WI38 (cell line): ENCODE results near the gene SUSD6.

ENCODE experiments used
- H3K4me3 ChIP-seq: 2 replicates; pipeline ENCODE4 v1.5.1; 2011; ENCODE audit warnings: low read depth, mild to moderate bottlenecking, control low read depth, low read length
- TF ChIP-seq, protein P1 (sequence below): IDR thresholded peaks from 2 replicates; pipeline ENCODE4 v1.5.1; 2012; ENCODE audit warnings: low read depth, mild to moderate bottlenecking, control low read depth, low read length

Gene SUSD6

DNA sequence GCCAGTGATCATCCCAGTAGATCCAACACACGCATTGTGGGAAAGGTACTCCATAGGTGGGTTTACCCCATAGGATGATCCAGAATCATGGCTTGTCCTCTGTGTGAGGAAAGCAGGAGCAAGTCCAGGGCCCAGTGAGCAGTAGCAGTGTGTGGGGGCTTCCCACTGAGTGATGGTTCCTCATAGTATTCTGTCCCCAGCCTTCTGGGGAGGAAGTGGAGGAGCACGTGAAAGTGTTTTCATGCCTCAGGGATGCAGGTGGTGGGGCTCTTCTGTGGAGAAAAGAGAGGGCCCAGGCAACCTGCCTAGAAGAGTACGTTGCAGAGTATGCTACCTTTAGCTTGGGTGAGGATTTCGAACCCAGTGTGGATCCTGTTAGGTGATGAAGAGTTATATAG lies 56.5 kb downstream of the SUSD6 start:
- no peak overlapping the region for H3K4me3 ChIP-seq
- TF ChIP-seq, protein P1, sequence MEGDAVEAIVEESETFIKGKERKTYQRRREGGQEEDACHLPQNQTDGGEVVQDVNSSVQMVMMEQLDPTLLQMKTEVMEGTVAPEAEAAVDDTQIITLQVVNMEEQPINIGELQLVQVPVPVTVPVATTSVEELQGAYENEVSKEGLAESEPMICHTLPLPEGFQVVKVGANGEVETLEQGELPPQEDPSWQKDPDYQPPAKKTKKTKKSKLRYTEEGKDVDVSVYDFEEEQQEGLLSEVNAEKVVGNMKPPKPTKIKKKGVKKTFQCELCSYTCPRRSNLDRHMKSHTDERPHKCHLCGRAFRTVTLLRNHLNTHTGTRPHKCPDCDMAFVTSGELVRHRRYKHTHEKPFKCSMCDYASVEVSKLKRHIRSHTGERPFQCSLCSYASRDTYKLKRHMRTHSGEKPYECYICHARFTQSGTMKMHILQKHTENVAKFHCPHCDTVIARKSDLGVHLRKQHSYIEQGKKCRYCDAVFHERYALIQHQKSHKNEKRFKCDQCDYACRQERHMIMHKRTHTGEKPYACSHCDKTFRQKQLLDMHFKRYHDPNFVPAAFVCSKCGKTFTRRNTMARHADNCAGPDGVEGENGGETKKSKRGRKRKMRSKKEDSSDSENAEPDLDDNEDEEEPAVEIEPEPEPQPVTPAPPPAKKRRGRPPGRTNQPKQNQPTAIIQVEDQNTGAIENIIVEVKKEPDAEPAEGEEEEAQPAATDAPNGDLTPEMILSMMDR: no peak

DNA sequence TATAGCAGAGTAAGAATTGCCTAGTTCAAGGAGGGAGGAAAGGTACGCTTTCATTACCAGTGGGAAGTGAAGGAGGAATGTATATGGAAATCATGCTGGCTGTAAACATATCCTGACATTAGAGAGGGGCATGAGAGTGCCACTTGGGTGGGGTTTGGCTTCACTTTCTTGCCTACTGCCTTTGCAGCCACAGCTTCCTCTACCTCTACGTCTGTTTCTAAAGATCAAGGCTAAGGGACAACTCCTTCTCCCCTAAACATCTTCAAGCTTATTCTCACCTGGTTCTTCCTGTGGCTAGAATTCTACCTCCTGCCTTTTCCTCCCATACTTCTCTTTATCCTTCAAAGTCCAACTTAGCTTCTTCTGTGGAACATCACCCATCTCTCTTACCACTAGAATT lies 58.0 kb downstream of the SUSD6 start:
- TF ChIP-seq, protein P1: no peak
- no peak overlapping the region for H3K4me3 ChIP-seq

DNA sequence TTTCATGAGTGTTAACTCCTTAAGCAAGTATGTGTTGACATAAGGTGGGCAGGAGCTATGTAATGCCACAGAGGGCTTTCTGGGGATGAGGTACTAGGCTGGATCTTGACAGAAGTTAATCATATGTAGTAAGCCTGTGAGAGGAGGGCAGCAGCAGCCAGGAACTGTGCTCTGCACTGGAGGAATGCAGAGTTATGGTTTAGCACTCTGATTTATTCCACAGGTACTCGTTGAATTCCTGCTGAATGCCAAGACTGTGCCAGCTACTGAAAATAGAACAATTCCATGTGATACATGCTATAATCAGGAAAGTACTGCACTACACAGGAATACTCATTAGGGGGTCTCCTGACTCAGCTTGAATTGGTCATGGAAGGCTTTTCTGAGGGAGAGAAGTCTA lies 58.7 kb downstream of the SUSD6 start:
- H3K4me3 ChIP-seq: no peak overlapping the region
- TF ChIP-seq, protein P1: no peak

DNA sequence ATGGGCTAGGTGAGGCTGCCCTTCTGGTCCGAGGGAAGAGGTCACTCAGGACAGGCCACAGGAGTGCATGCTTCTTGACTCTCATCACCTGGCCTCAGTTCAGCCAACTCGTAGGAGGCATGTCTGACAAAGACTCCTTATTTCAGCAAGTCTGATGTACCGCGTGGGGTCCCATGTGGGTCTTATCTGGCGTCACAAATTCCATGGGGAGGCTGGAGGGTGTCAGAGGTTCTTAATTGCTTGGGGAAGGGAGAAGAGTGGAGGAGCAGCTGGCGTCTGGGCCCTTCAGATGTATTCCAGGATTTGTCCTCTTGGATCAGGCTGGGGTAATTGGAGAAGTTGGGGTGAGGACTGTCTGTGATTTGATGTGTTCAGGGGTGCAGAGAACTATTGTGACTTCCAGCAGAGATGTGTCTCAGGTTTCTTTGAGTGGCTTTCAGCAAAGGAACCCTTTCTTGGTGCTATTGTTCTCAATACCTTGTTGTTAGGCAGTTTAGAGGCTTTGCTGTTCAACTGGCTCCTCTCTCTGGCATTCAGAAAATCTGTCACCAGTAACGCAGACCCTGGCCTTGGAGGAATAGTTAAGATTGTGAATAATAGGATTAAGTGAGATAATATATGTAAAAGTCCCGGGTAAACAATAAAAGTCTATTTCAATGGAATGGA lies 60.1 kb downstream of the SUSD6 start:
- TF ChIP-seq, protein P1: no peak
- H3K4me3 ChIP-seq: no peak overlapping the region

DNA sequence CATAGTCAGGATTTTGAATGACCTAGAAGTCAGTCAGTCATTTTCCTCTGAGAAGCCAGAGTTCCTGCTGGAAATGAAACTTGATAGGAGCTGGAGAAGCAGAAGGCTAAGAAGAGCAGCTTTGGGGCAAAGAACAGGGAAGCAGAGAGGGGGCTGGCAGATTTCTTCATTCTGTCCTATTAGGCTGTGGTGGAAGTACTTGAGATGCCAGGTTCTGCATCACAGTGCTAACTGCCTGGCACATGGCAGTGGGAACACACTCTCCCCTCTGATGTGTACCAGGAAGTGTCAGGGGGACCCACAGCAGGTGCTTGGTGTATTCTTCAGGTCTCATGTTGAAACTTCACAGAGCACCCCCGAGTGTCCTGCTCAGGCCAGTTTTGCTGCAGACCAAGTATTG lies 61.0 kb downstream of the SUSD6 start:
- TF ChIP-seq, protein P1: no peak
- H3K4me3 ChIP-seq: no peak overlapping the region

DNA sequence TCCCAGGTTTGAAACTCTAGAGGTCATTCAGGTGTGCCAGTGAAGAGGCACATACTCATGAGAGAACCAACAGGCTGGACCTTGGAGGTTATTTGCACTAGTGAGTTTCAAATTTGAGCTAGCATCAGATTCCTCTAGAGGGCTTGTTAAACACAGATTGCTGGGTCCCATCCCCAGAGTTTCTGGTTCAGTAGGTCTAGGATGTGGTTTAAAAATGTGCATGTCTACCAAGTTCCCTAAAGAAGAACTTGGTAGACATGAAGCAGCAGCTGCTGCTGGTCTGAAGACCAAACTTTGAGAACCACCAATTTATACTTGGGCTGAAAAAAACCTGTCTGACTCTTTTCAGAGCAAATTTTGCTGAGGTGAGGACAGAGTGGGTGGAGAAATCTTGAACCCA lies 61.7 kb downstream of the SUSD6 start:
- no peak overlapping the region for H3K4me3 ChIP-seq
- TF ChIP-seq, protein P1: no peak

DNA sequence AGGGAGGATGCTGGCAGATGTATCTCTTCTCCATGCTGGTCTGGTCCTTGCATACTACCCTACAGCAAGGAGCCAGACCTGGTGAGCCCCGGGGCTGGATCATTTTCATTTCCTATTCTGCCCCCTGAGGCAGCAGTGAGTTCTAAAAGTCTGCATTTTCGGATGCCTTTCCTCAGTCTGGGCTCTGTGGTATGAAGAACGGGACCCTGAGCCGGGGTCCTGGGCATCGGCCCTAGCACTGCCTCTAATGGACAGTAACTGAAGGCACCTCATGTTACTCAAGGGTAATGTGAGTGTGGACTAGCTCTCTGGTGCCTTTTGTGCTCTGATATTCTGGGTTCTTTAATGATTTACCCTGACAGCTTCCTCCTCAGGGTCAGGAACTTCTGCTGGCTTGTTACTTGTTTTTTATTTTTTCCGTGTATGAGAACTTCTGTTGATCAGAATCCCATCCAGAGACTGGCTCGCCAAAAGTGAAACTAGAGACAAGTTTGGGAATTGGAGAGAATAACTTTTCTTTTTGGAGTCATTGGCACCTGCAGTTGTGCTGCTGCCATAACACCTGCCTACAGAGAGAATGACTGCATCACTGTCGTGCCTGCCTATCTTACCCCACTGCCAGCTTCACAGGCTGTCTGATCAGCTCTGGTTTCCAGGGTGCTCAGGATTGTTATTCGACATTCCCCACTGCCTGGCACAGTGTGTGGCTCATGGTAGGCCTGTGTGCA lies 62.3 kb downstream of the SUSD6 start:
- H3K4me3 ChIP-seq: no peak overlapping the region
- TF ChIP-seq, protein P1: no peak
